ENCODE data around the gene PPM1J.

Gene PPM1J

GRCh38 chr1:112672842-112673241 lies 42.3 kb downstream of the PPM1J start:
- Mint-ChIP-seq H3K4me1 (peaks cover 62% of the 10 kb centered on the region), H3K27ac (peak overlapping the region; percentile 6), H3K4me3 (peak overlapping the region; percentile 24), H3K27me3 (no peaks in the 10 kb centered on the region), H3K9me3 (no peaks in the 10 kb centered on the region), H3K36me3 (peaks cover 31% of the 10 kb centered on the region)

DNA sequence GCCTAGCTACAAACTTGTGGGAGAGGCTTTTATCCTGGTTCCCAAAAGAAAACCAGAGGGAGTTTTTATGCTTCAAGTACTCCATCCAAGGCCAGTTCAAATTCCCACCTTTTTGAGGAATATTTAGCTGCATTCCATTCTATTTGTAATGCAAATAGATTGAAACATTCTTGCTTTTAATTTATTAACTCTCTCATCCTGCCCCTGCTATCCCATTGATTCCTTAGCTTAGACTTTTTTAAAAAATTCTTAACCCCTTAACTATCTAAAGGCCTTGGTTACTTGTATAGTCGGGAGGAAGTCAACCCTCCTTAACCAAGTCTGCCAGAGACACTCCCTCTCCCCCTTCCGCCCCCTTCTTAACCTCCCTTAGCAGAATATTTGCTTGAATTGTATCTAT lies 43.1 kb downstream of the PPM1J start:
- H3K27me3 Mint-ChIP-seq = no peaks in the 10 kb centered on the region
- H3K4me3 Mint-ChIP-seq = no peak overlapping the region
- H3K27ac Mint-ChIP-seq = no peak overlapping the region
- H3K36me3 Mint-ChIP-seq = peaks cover 36% of the 10 kb centered on the region
- H3K9me3 Mint-ChIP-seq = no peaks in the 10 kb centered on the region
- peaks cover 61% of the 10 kb centered on the region for H3K4me1 Mint-ChIP-seq

- Mint-ChIP-seq H3K4me1 (peaks cover 30% of the 10 kb centered on the region), H3K36me3 (peaks cover 40% of the 10 kb centered on the region), H3K9me3 (no peaks in the 10 kb centered on the region), H3K27ac (peak overlapping the region; percentile 91), H3K4me3 (no peak overlapping the region), H3K27me3 (no peaks in the 10 kb centered on the region)
Observed at GRCh38 chr1:112666946-112667345, 48.2 kb downstream of the PPM1J start.

GRCh38 chr1:112665857-112666256 lies 49.3 kb downstream of the PPM1J start:
- H3K27me3 Mint-ChIP-seq = no peaks in the 10 kb centered on the region
- H3K9me3 Mint-ChIP-seq = no peaks in the 10 kb centered on the region
- no peak overlapping the region for H3K4me3 Mint-ChIP-seq
- H3K36me3 Mint-ChIP-seq = peaks cover 40% of the 10 kb centered on the region
- peak overlapping the region; percentile 59 for H3K27ac Mint-ChIP-seq
- H3K4me1 Mint-ChIP-seq = peaks cover 30% of the 10 kb centered on the region

Measured in activated naive CD4-positive, alpha-beta T cell treated with anti-CD3 and anti-CD28 coated beads, Interleukin-2, amount 50 U/mL, for 24 hours (primary cell).